ENCODE data around the gene FTL. TPM values are rescaled to one million over a fixed set of nuclear protein-coding genes. Genes with fewer than 3 reads are reported as not detected.

The FTL gene
- polyA plus RNA-seq, 6 donors from 2014 or later, result 5,752 to 7,301 (median 6,284) TPM

GRCh38 chr19:48953141-48953540, 12.0 kb upstream of the FTL start:
- peaks cover 0 to 6% (median 3%) of the 10 kb centered on the region in 7 donors for H3K9me3 Mint-ChIP-seq
- DNase-seq, result no peak
- peaks cover 19 to 30% (median 29%) of the 10 kb centered on the region in 3 donors for H3K4me1 Mint-ChIP-seq
- peak overlapping the region in 1 of 6 donors; percentile 71 for H3K27ac Mint-ChIP-seq
- H3K36me3 Mint-ChIP-seq, result peaks cover 0 to 7% of the 10 kb centered on the region in 2 donors
- ATAC-seq (ENCODE audit: low read depth in 2 of 2), result no peak
- peak overlapping the region in 7 of 8 donors; percentile 0 to 95 (median 47) for H3K4me3 Mint-ChIP-seq
- H3K27me3 Mint-ChIP-seq, result no peaks in the 10 kb centered on the region

GRCh38 chr19:48953990-48954594, 11.0 kb upstream of the FTL start:
- Mint-ChIP-seq H3K9me3 (no peaks in the 10 kb centered on the region), H3K27me3 (no peaks in the 10 kb centered on the region), H3K4me1 (peaks cover 23 to 35% (median 30%) of the 10 kb centered on the region in 3 donors), H3K27ac (peak overlapping the region; percentile 81 to 95 (median 90)), H3K4me3 (peak overlapping the region; percentile 87 to 95 (median 93)), H3K36me3 (peaks cover 0 to 7% of the 10 kb centered on the region in 2 donors)
- DNase-seq, result no peak
- no peak for ATAC-seq (ENCODE audit: low read depth in 2 of 2)

GRCh38 chr19:48954595-48955307, 10.4 kb upstream of the FTL start, which contains the start of gene BAX:
Gene BAX (plus strand): TSS chr19:48954875. CDS start chr19:48954929, 54 bp downstream.
- peaks cover 0 to 7% of the 10 kb centered on the region in 2 donors for H3K36me3 Mint-ChIP-seq
- H3K9me3 Mint-ChIP-seq, result no peaks in the 10 kb centered on the region
- H3K27ac Mint-ChIP-seq, result peak within 1 kb of the TSS; percentile 81 to 95 (median 90)
- peak; percentile 92 to 94 for ATAC-seq (ENCODE audit: low read depth in 2 of 2)
- H3K27me3 Mint-ChIP-seq, result no peaks in the 10 kb centered on the region
- peaks cover 23 to 35% (median 32%) of the 10 kb centered on the region in 3 donors for H3K4me1 Mint-ChIP-seq
- DNase-seq, result peak; percentile 77
- H3K4me3 Mint-ChIP-seq, result peak within 1 kb of the TSS; percentile 87 to 95 (median 93)

- Mint-ChIP-seq H3K27ac (peak overlapping the region in 5 of 6 donors; percentile 47 to 90 (median 87)), H3K36me3 (peaks cover 0 to 7% of the 10 kb centered on the region in 2 donors), H3K9me3 (no peaks in the 10 kb centered on the region), H3K4me3 (peak overlapping the region; percentile 86 to 95 (median 92)), H3K27me3 (no peaks in the 10 kb centered on the region), H3K4me1 (peaks cover 23 to 35% (median 32%) of the 10 kb centered on the region in 3 donors)
- ATAC-seq (ENCODE audit: low read depth in 2 of 2), result no peak
- DNase-seq, result no peak
These were observed 9.7 kb upstream of the FTL start for GRCh38 chr19:48955308-48955958.

- H3K27me3 Mint-ChIP-seq, result no peaks in the 10 kb centered on the region
- ATAC-seq (ENCODE audit: low read depth in 2 of 2), result no peak
- no peaks in the 10 kb centered on the region for H3K9me3 Mint-ChIP-seq
- peaks cover 45 to 55% (median 53%) of the 10 kb centered on the region in 3 donors for H3K4me1 Mint-ChIP-seq
- peak overlapping the region in 2 of 8 donors; percentile 61 to 76 for H3K4me3 Mint-ChIP-seq
- H3K27ac Mint-ChIP-seq, result no peak overlapping the region
- peaks cover 0 to 7% of the 10 kb centered on the region in 2 donors for H3K36me3 Mint-ChIP-seq
- DNase-seq, result no peak
These were observed 7.1 kb upstream of the FTL start for GRCh38 chr19:48958006-48958405.

GRCh38 chr19:48959341-48960239, 5.5 kb upstream of the FTL start:
- Mint-ChIP-seq H3K27me3 (no peaks in the 10 kb centered on the region), H3K9me3 (no peaks in the 10 kb centered on the region), H3K36me3 (peaks cover 0 to 7% of the 10 kb centered on the region in 2 donors), H3K27ac (peak overlapping the region in 1 of 6 donors; percentile 60), H3K4me1 (peaks cover 57 to 68% (median 65%) of the 10 kb centered on the region in 3 donors), H3K4me3 (no peak overlapping the region)
- ATAC-seq (ENCODE audit: low read depth in 2 of 2) (no peak), DNase-seq (no peak)

- H3K9me3 Mint-ChIP-seq, result no peaks in the 10 kb centered on the region
- peaks cover 63 to 71% (median 66%) of the 10 kb centered on the region in 3 donors for H3K4me1 Mint-ChIP-seq
- peak overlapping the region in 6 of 8 donors; percentile 21 to 74 (median 40) for H3K4me3 Mint-ChIP-seq
- H3K27ac Mint-ChIP-seq, result peak overlapping the region in 3 of 6 donors; percentile 15 to 96 (median 83)
- ATAC-seq (ENCODE audit: low read depth in 2 of 2) (no peak), DNase-seq (no peak)
- peaks cover under 1 to 8% of the 10 kb centered on the region in 2 donors for H3K36me3 Mint-ChIP-seq
- H3K27me3 Mint-ChIP-seq, result no peaks in the 10 kb centered on the region
These were observed 4.0 kb upstream of the FTL start for GRCh38 chr19:48961051-48961649.

GRCh38 chr19:48961673-48962028, 3.5 kb upstream of the FTL start:
- DNase-seq, result no peak
- peaks cover 0 to 2% (median 0%) of the 10 kb centered on the region in 7 donors for H3K9me3 Mint-ChIP-seq
- no peak for ATAC-seq (ENCODE audit: low read depth in 2 of 2)
- peak overlapping the region in 6 of 8 donors; percentile 71 to 99 (median 92) for H3K4me3 Mint-ChIP-seq
- H3K36me3 Mint-ChIP-seq, result peaks cover 5 to 12% of the 10 kb centered on the region in 2 donors
- H3K27ac Mint-ChIP-seq, result peak overlapping the region in 5 of 6 donors; percentile 81 to 97 (median 95)
- no peaks in the 10 kb centered on the region for H3K27me3 Mint-ChIP-seq
- peaks cover 65 to 73% (median 68%) of the 10 kb centered on the region in 3 donors for H3K4me1 Mint-ChIP-seq

- peak overlapping the region; percentile 56 to 99 (median 92) for H3K4me3 Mint-ChIP-seq
- H3K4me1 Mint-ChIP-seq, result peaks cover 62 to 70% (median 68%) of the 10 kb centered on the region in 3 donors
- H3K9me3 Mint-ChIP-seq, result peaks cover 0 to 2% (median 0%) of the 10 kb centered on the region in 7 donors
- peak overlapping the region; percentile 61 to 97 (median 96) for H3K27ac Mint-ChIP-seq
- H3K27me3 Mint-ChIP-seq, result no peaks in the 10 kb centered on the region
- DNase-seq (peak; percentile 56), ATAC-seq (ENCODE audit: low read depth in 2 of 2) (peak; percentile 19 to 32)
- peaks cover 5 to 7% of the 10 kb centered on the region in 2 donors for H3K36me3 Mint-ChIP-seq
These were observed 2.9 kb upstream of the FTL start for GRCh38 chr19:48962029-48962848.

GRCh38 chr19:48962849-48963165, 2.3 kb upstream of the FTL start:
- H3K36me3 Mint-ChIP-seq, result peaks cover 5 to 7% of the 10 kb centered on the region in 2 donors
- DNase-seq (no peak), ATAC-seq (ENCODE audit: low read depth in 2 of 2) (no peak)
- peak overlapping the region; percentile 61 to 97 (median 96) for H3K27ac Mint-ChIP-seq
- peak overlapping the region; percentile 56 to 99 (median 96) for H3K4me3 Mint-ChIP-seq
- peaks cover 0 to 2% (median 0%) of the 10 kb centered on the region in 7 donors for H3K9me3 Mint-ChIP-seq
- no peaks in the 10 kb centered on the region for H3K27me3 Mint-ChIP-seq
- H3K4me1 Mint-ChIP-seq, result peaks cover 62 to 71% (median 66%) of the 10 kb centered on the region in 3 donors

- Mint-ChIP-seq H3K27ac (peak overlapping the region; percentile 95 to 99 (median 96)), H3K4me1 (peaks cover 64 to 74% (median 66%) of the 10 kb centered on the region in 3 donors), H3K36me3 (peaks cover 5 to 11% of the 10 kb centered on the region in 2 donors), H3K4me3 (peak overlapping the region; percentile 84 to 99 (median 98)), H3K27me3 (no peaks in the 10 kb centered on the region), H3K9me3 (peaks cover 0 to 2% (median 0%) of the 10 kb centered on the region in 7 donors)
- DNase-seq (no peak), ATAC-seq (ENCODE audit: low read depth in 2 of 2) (no peak)
These were observed 1.5 kb upstream of the FTL start for GRCh38 chr19:48963371-48964204.
